Stimulated activated CD8-positive, alpha-beta memory T cell treated with anti-CD3 and anti-CD28 coated beads, Interleukin-12 subunit alpha, Interleukin-12 subunit beta, amount 100 ng/mL, for 1 hour (primary cell): ENCODE results near the gene PARD3.
"Not testable (repeated sequence)": the region's sequence is repeated elsewhere in the genome, so short reads cannot be mapped to it uniquely, and the experiment has no call there.

ENCODE experiments used
- DNase-seq: peaks from one replicate; pipeline ENCODE4 v3.0.0-alpha.2; 2020; ENCODE audit warnings: low read depth

The PARD3 gene

GRCh38 chr10:34420795-34421194 lies 394.3 kb downstream of the PARD3 start:
- no peak for DNase-seq

DNA sequence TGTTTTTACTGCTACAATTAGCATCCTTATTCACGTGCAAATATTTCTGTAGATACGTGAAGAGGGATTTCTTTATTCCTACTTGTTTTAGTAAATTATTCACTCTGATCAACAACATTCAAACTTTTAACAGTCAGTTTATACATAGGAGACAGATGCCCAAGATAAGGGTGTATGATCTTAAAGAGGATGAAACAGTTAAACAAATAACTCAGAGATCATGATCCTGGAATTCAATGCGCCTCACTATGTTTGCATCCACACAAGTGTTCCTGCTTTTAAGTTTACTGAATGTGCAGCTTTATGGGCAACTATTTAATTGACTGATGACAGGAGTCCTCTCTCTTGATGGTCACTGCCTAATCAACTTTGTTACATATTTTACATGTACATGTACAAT lies 394.8 kb downstream of the PARD3 start:
- no peak for DNase-seq

DNA sequence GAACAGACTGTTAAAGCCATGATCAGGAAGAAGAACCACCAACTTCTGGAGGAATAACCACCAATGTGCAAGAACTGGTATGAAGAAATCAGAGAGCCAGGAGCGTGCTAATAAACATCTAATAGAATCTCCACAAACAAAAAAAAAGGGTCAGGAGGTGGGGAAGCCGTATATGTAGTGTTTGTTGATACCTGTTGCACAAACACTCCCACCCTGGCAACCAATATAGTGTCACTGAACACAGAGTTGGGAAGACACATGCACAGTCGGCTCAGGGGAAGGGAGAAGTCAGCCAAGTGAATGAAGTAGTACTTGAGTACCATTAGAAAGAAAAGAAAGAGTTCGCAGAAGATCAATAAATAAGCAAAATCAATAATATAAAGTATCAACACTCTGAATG lies 400.1 kb downstream of the PARD3 start:
- DNase-seq: no peak

DNA sequence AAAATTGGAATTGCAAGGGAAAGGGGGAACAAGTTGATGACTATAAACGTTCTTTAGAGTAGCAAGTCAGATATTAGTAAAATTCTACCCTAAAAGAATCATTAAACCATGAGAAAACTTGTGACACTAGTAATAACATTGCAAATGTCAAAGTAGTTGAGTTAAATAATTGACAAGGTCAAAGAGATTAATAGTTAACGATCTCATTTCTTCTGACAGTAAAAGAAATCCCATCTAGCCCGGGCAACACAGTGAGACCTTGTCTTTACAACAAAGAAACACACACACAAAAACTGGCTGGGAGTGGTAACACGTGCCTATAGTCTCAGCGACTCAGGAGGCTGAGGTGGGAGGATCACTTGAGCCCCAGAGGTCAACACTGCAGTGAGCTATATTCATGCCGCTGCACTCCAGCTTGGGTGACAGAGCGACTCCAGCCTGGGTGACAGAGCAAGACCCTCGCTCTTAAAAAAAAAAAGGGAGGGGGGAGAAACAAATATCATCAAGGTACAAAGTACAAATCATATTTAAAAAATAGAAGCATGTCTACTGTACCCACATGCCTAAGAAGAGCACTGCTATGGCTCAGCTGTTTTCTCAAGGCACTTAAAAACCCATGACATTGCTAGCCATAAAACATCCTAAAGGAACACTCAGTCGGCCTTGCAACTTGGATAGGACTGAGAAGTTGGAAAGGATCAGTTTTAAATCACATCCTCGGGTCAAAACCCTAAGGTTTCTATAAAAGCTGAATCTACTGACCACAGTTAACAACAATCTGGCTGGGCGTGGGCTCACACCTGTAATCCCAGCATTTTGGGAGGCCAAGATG lies 401.1 kb downstream of the PARD3 start:
- no peak for DNase-seq

- DNase-seq: no peak
Observed at GRCh38 chr10:34413214-34413613, 401.9 kb downstream of the PARD3 start.

GRCh38 chr10:34408956-34409355 lies 406.1 kb downstream of the PARD3 start:
- DNase-seq: no peak

GRCh38 chr10:34408381-34408780 lies 406.7 kb downstream of the PARD3 start:
- DNase-seq: no peak

GRCh38 chr10:34407324-34407805 lies 407.7 kb downstream of the PARD3 start:
- no peak for DNase-seq

DNA sequence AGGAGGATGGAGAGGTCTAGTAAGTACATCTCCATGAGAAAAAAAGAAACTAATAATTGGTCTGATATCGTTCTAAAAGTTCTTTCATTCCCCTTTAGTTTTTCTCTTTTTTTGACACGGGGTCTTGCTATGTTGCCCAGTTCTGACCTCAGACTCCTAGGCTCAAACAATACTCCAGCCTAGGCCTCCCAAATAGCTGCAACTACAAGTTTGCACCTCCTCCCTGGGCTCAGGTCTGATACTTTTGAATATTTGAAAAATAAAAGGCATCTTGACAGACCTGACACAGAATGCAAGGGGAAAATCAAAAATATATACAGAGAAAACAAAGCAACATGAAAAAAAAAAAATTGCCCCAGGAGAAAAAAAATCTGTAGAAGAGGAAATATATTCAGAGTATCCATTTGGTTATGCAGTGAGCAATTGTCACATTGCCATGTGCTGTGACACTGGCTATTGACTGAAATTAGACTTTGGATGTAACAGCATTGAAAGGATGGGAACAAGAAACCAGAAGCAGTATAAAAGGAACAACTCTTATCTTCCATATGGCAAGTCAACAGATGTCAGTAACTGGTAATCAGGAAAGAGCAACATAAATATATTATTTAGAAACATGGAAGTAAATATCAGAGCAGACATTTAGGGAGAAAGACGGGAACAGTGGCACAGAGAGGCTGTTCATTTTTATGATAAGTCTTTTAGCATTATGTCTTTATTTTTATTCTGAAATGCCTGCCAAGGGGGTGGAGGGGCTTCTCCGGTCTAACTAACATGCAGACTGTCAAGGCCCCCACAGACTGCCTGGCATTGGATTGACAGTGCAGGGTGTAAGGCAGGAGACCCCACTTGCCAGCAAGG lies 408.4 kb downstream of the PARD3 start:
- no peak for DNase-seq

DNA sequence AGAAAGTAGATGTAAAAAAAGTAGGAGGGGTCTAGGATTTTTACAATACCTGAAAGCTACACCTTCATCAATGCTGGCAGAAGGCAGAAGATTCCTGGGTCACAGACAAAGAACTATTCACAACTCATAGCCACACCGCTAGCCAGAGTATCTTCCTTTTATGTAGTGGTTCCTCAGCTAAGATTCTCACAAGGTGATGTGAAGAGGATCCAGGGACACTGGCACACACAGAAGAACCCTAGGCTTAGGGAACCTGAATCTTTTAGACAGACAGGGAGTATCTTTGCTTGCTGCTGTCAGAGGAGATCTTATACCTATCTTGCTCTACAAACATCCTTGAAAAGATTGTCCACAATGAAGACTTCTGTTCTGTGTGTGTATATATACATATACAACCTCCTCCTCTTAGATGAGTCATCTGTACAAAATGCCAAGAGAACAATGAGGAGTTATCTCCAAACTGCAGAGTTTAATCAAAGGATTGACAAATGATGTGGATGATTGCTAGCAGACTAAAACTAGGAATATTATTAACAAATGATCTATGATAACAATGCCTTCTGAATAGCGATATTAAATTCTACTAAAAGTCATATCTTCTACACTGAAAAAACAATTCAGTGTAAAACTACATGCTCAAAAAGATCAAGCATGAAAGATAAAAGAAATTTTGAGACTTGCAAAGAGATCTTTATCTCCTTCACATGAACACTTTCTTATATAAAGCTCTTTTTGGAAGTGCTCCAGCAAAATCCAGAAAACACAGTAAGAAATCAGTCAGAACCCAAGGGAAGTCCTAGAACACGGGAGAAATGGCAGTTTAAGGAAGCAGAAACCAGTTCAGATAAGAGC lies 409.3 kb downstream of the PARD3 start:
- DNase-seq: no peak

DNA sequence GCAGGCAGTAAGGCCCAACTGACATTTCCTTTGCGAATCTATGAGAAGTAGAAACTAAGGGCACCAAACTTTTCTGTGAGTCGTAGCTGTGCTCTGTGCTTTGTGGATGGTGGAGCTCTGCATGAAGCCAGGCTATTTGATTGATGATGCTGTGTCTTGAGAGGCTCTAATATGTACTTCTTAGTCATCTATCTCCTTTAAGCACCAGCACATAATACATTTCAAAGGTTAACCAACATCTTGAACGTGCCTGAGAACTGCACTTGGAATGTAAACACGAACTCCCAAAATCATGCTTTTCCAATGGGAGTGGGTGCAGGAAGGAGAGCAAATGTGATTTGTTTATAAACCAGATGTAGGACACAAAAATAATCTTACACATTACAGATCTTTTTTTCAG lies 411.6 kb downstream of the PARD3 start:
- DNase-seq: no peak

DNA sequence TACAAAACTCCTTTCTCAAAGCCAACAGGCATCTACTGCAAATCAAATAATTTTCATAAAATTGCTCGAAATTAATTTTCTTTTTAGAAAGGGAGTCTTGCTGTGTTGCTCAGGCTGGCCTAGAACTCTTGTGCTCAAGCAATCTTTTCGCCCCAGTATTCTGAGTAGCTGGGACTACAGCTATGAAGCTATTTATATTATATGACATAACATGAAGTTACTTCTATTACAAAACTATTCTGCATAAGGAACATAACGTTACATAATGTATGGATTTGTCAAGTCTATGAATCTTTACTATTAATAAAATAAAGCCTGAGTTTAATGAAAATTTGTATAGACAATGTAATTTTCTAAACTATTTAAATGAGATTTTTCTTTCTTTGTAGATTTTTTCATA lies 415.0 kb downstream of the PARD3 start:
- DNase-seq: no peak

GRCh38 chr10:34399013-34399412 lies 416.1 kb downstream of the PARD3 start:
- DNase-seq: no peak

- no peak for DNase-seq
Observed at GRCh38 chr10:34397324-34397723, 417.8 kb downstream of the PARD3 start.

DNA sequence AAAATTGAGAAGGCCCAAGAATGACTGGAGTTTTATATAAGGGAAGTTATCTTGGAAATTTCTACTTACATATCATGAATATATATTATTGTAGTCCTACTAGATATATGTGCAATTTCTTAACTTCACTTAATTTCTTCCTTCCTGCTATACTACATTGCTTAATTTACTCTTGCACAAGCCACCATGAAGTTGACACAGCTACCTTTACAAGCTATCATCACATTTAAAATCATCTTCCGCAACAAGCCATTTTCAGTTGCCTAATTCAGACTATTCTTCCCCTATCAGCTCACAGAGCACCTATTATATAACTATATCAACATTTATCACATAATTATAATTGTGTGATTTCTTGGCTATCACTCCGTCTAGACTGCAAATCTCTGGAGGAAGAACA lies 418.4 kb downstream of the PARD3 start:
- DNase-seq: no peak

DNA sequence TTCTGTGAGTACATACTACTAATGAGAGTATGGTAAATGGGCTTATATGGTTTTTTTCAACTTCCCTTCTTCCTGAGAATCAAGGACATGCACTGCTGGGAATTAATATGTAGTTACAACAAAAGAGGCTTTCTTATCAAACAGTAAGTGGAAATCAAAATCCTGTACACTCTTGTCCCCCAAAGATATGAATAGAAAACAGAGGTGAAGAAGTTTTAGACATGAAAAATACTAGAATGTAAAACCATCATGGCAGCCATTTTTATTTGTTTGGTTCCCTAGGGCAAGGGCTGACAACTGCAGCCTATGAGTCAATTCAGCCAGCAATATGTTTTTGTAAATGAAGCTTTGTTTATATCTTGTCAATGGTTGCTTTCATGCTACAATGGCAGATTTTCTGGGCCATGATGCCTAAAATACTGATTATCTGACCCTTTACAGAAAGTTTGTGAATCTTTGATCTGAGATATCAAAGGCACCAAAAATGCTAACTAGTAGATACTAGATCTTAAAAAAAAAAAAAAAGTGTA lies 422.4 kb downstream of the PARD3 start:
- no peak for DNase-seq

GRCh38 chr10:34391168-34391567 lies 423.9 kb downstream of the PARD3 start:
- DNase-seq: not testable (repeated sequence)

GRCh38 chr10:34389801-34390200 lies 425.3 kb downstream of the PARD3 start:
- DNase-seq: no peak

GRCh38 chr10:34386921-34387320 lies 428.2 kb downstream of the PARD3 start:
- DNase-seq: no peak

- DNase-seq: no peak
Observed at GRCh38 chr10:34384372-34384771, 430.7 kb downstream of the PARD3 start.

GRCh38 chr10:34382626-34383025 lies 432.5 kb downstream of the PARD3 start:
- no peak for DNase-seq

- DNase-seq: no peak
Observed at GRCh38 chr10:34380856-34381255, 434.2 kb downstream of the PARD3 start.
